Bronchial epithelial cell (primary cell): ENCODE measurements around the gene IL6R. TPM values are rescaled to one million over a fixed set of nuclear protein-coding genes. Genes with fewer than 3 reads are reported as not detected.

Experiments
- DNase-seq: peaks from one replicate; pipeline ENCODE4 v3.0.0-alpha.2; 2010; ENCODE audit warnings: low read depth
- FAIRE-seq: peaks from 2 replicates; lab custom pipeline; 2011; peaks lifted over from hg19 to GRCh38; lab: Jason Lieb, UNC
- H3K27me3 ChIP-seq: 2 replicates; pipeline ENCODE4 v1.5.1; 2011; ENCODE audit warnings: low read length; ENCODE audit not compliant: control insufficient read depth, insufficient read depth
- H3K36me3 ChIP-seq: 2 replicates; pipeline ENCODE4 v1.5.1; 2011; ENCODE audit warnings: low read length; ENCODE audit not compliant: control insufficient read depth, insufficient read depth
- H3K4me3 ChIP-seq: 2 replicates; pipeline ENCODE4 v1.5.1; 2011; ENCODE audit warnings: mild to moderate bottlenecking, low read depth, low read length, control low read depth
- CTCF ChIP-seq: IDR thresholded peaks from 2 replicates; pipeline ENCODE4 v1.5.1; 2011; ENCODE audit warnings: mild to moderate bottlenecking, moderate library complexity, low read length, control low read depth, inconsistent platforms; ENCODE audit not compliant: insufficient read depth, severe bottlenecking
- total RNA-seq: library from RNA; depleted of rRNA; stranded (reverse); fragments of >200 nt; gene quantifications from 2 replicates; pipeline ENCODE4 v1.2.1, GENCODE V29; 2014

IL6R gene
- total RNA-seq, 1 donor from 2014 or later = 47.9 TPM

GRCh38 chr1:154416471-154417337 lies 11.6 kb downstream of the IL6R start:
- Histone ChIP-seq H3K36me3 (peaks cover 10% of the 10 kb centered on the region), H3K27me3 (no peaks in the 10 kb centered on the region), H3K4me3 (no peak overlapping the region)
- TF ChIP-seq CTCF = no peak
- no peak for FAIRE-seq
- no peak for DNase-seq

- no peak for FAIRE-seq
- Histone ChIP-seq H3K27me3 (no peaks in the 10 kb centered on the region), H3K4me3 (no peak overlapping the region), H3K36me3 (peaks cover 10% of the 10 kb centered on the region)
- no peak for DNase-seq
- no peak for TF ChIP-seq CTCF
Observed at GRCh38 chr1:154417338-154417608, 12.1 kb downstream of the IL6R start.

GRCh38 chr1:154418062-154418921 lies 13.1 kb downstream of the IL6R start:
- DNase-seq (peak; percentile 100), FAIRE-seq (peak; percentile 66)
- Histone ChIP-seq H3K36me3 (peaks cover 10% of the 10 kb centered on the region), H3K27me3 (no peaks in the 10 kb centered on the region), H3K4me3 (no peak overlapping the region)
- no peak for TF ChIP-seq CTCF

- H3K27me3 ChIP-seq = no peaks in the 10 kb centered on the region
- no peak for TF ChIP-seq CTCF
- no peak overlapping the region for H3K4me3 ChIP-seq
- no peak for FAIRE-seq
- DNase-seq = no peak
- peaks cover 8% of the 10 kb centered on the region for H3K36me3 ChIP-seq
Observed at GRCh38 chr1:154418923-154419619, 13.9 kb downstream of the IL6R start.

- peak; percentile 84 for DNase-seq
Observed at GRCh38 chr1:154419620-154420571, 14.8 kb downstream of the IL6R start.

More at GRCh38 chr1:154419620-154420571, 14.8 kb downstream of the IL6R start:
- H3K36me3 ChIP-seq = peaks cover 10% of the 10 kb centered on the region
- no peak for TF ChIP-seq CTCF
- H3K4me3 ChIP-seq = no peak overlapping the region
- no peak for FAIRE-seq
- H3K27me3 ChIP-seq = no peaks in the 10 kb centered on the region
